Activated CD8-positive, alpha-beta memory T cell treated with anti-CD3 and anti-CD28 coated beads, Interleukin-2, amount 10 ng/mL, durations not matched to agents 7 days and 5 days (primary cell): ENCODE results near the gene GATA5. TPM values are rescaled to one million over a fixed set of nuclear protein-coding genes. Genes with fewer than 3 reads are reported as not detected.

ENCODE experiments used
- ATAC-seq: fragments of 150-1000 bp; cut with Tn5 transposase; one replicate; pipeline ENCODE4 v1.10.0; 2021; ENCODE audit warnings: moderate library complexity
- CTCF ChIA-PET: fragments of 350-600 bp; sonication (Branson Sonifier 250); formaldehyde crosslinking; loops from one replicate; lab custom pipeline; 2021; ENCODE audit warnings: antibody characterized with exemption; lab: Charles Lee
- DNase-seq: peaks from one replicate; pipeline ENCODE4 v3.0.0-alpha.2; 2020
- H3K27ac Mint-ChIP-seq: one replicate; pipeline ENCODE4 v1.8.0; 2021; ENCODE audit warnings: mild to moderate bottlenecking, mixed read lengths
- H3K27me3 Mint-ChIP-seq: one replicate; pipeline ENCODE4 v1.8.0; 2021; ENCODE audit warnings: mixed read lengths
- H3K36me3 Mint-ChIP-seq: one replicate; pipeline ENCODE4 v1.8.0; 2021; ENCODE audit warnings: mild to moderate bottlenecking, mixed read lengths
- H3K4me1 Mint-ChIP-seq: one replicate; pipeline ENCODE4 v1.8.0; 2021; ENCODE audit warnings: mixed read lengths
- H3K4me3 Mint-ChIP-seq: one replicate; pipeline ENCODE4 v1.8.0; 2021; ENCODE audit warnings: mild to moderate bottlenecking, moderate library complexity, mixed read lengths
- H3K9me3 Mint-ChIP-seq: one replicate; pipeline ENCODE4 v1.8.0; 2022; ENCODE audit warnings: low read depth, mixed read lengths
- total RNA-seq, 2 experiments: library from RNA; stranded (reverse); gene quantifications; one replicate each; pipeline ENCODE4 v1.2.3, GENCODE V29; 2021

GATA5 gene
- total RNA-seq, 2 experiments from 2014 or later = not detected

DNA sequence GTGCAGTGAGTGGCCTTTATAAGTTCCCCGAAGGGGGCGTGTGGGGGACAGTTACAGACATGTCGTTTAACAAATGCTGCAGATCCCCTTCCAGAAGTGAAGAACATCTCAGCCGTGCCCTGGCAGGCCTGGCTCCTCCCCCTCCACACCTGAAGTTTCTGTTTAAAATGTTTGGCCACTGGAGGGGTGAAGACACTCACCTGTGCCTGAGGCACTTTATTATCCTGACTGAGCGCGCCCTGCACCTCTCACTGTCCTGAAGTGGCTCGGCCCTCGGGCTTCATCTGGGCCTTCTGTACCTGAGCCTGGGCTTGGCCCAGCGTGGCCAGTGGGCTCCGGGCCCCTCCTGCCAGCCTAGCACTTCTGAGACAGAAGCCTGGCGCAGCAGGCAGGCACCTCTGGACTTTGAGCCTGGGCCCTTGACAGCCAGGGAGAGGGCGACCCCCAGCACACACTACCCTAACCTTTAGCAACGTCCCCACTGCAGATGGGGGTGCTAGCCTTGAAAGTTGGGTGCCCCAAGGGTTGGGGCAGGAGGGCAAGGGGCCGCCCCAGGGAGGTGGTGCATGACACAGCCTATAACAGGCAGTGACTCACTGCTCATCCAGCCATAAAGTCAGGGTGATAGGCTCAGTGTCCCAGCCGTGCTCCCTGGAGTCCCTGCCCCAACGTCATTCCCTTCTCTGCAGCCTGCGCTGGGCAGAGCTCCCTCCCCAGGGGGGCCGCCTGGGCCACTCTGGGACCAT lies 13.6 kb upstream of the GATA5 start:
- no peak overlapping the region for H3K27ac Mint-ChIP-seq
- no peaks in the 10 kb centered on the region for H3K9me3 Mint-ChIP-seq
- no peaks in the 10 kb centered on the region for H3K4me1 Mint-ChIP-seq
- H3K27me3 Mint-ChIP-seq = peaks cover 32% of the 10 kb centered on the region
- DNase-seq (no peak), ATAC-seq (no peak)
- H3K4me3 Mint-ChIP-seq = no peak overlapping the region
- no peaks in the 10 kb centered on the region for H3K36me3 Mint-ChIP-seq
- CTCF ChIA-PET = no interaction called here

DNA sequence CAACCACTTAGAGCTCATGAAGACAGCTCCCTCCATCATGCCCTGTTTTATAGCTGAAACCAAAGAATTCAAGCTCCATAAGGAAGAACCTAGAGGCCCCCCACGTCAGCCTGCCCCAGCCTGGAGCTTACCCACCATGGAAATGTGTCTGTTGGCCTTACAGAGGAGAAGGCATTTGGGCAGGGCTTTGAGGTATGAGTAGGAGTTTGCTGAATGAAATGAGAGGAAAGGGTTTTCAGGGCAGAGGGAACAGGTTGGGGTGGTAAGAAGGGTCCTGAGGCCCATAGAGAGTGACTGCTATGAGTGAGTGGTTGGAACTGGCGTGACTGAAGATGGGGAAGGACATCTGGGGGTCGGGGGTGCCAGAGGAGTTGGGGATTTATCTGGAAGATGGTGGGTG lies 12.7 kb upstream of the GATA5 start:
- H3K4me1 Mint-ChIP-seq = no peaks in the 10 kb centered on the region
- no peak for ATAC-seq
- no peak overlapping the region for H3K27ac Mint-ChIP-seq
- CTCF ChIA-PET = interaction anchor here (0.8 kb wide), 1 partner anchor 128 kb away, joined by 3 read pairs; no protein-coding TSS in a partner anchor
- no peaks in the 10 kb centered on the region for H3K9me3 Mint-ChIP-seq
- peaks cover 41% of the 10 kb centered on the region for H3K27me3 Mint-ChIP-seq
- DNase-seq = no peak
- H3K36me3 Mint-ChIP-seq = no peaks in the 10 kb centered on the region
- H3K4me3 Mint-ChIP-seq = no peak overlapping the region

DNA sequence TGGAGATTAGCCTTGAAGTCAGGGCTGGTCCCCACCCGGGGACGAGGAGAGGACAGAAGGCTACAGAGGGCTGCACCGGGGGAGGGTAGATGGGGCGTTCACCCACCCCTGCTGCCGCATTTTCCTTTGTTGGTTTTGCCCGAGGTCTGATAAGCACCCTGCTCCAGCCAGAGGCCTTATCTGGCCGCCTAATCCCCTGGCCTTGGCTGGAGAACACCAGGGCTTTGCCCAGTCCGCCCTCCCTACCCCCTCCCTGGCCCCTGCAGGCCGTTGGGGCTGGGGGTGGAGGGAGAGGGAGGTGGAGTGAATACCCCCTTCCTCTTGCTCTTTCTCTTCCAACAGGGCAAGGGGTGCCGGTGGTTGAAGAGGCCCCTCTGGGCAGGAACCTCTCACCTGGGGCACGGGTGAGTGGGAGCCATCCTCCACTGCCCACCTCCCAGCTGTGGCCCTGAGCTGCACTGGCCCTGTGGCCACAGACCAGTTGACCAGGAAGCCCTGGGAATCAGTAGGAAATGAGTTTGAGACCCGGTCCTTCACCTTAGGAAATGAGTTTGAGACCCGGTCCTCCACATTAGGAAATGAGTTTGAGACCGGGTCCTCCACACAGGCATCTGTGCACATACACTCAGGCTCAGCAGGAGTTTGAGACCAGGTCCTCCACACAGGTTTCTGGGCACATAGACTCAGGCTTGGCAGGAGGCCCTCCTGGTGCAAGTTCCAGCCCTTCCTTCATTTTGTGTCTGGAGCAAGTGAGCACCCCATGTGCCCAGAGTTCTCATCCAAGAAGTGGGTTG lies 12.0 kb upstream of the GATA5 start:
- Mint-ChIP-seq H3K27me3 (peaks cover 48% of the 10 kb centered on the region), H3K9me3 (no peaks in the 10 kb centered on the region), H3K4me3 (no peak overlapping the region), H3K27ac (no peak overlapping the region), H3K36me3 (no peaks in the 10 kb centered on the region), H3K4me1 (no peaks in the 10 kb centered on the region)
- CTCF ChIA-PET = interaction anchor here (0.8 kb wide), 1 partner anchor 129 kb away, joined by 3 read pairs; no protein-coding TSS in a partner anchor
- ATAC-seq (no peak), DNase-seq (no peak)

DNA sequence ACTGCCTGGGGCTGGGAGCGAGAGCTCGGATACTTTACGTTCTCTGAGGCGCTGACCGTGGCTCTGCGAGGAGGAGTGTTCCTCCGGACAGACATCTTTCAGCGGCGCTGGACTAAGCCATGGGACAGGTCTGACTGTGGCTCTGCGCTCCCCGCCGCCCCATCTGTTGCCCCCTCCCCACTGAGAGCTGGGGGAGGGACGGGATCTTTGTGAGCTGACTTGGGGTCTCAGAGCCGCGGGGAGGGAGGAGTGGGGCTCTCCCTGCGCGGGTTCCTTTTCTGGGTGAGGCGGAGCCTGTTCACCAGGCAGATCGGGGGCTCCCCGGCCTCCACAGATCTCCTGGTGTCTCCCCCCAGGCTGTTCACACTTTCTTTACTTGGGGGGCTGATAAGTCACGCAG lies 11.3 kb upstream of the GATA5 start:
- CTCF ChIA-PET = no interaction called here
- Mint-ChIP-seq H3K27ac (no peak overlapping the region), H3K9me3 (no peaks in the 10 kb centered on the region), H3K36me3 (no peaks in the 10 kb centered on the region), H3K27me3 (peaks cover 53% of the 10 kb centered on the region), H3K4me3 (no peak overlapping the region), H3K4me1 (no peaks in the 10 kb centered on the region)
- ATAC-seq (no peak), DNase-seq (no peak)

DNA sequence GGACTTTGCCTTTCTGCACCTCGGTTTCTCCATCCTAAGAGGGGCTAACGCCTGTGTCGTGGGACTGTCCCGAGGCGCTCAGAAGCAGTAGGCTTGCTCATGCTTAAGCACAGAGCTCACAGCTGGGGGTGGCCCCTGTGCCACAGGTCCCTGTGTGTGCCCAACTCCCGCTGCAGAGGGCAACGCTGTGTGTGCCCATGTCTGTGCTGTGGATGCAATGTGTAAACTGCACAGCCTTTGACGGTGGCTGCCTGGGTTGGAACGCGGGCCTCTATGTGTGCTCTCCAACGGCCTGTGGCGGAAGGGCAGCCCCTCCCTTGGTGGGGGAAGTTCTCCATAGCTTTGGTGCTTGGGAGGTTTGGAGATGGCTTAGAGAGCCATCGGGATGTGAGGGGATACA lies 10.7 kb upstream of the GATA5 start:
- Mint-ChIP-seq H3K27ac (no peak overlapping the region), H3K27me3 (peaks cover 59% of the 10 kb centered on the region), H3K4me1 (no peaks in the 10 kb centered on the region), H3K9me3 (no peaks in the 10 kb centered on the region), H3K36me3 (no peaks in the 10 kb centered on the region), H3K4me3 (no peak overlapping the region)
- ATAC-seq (no peak), DNase-seq (no peak)
- CTCF ChIA-PET = no interaction called here

DNA sequence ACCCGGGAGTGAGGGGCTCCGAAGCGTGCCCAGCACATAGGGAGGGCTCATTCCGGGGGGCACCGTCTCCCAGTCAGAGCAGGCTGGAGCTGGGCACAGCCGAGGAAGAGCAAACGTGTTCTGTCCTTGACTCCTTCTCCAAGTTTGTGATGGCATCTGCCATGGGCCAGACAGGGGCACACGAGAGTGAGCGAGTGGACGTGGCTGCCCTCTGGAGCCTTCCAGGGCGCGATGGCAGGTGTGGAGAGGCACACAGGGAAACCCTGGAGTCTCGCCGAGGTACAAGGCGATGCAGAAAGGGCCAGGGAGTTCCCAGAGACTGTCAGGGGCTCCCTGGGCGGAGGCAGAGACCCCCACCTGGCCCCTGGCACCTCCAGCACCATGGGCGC lies 9.9 kb upstream of the GATA5 start:
- Mint-ChIP-seq H3K36me3 (no peaks in the 10 kb centered on the region), H3K4me1 (no peaks in the 10 kb centered on the region), H3K9me3 (no peaks in the 10 kb centered on the region), H3K27ac (no peak overlapping the region), H3K4me3 (no peak overlapping the region), H3K27me3 (peaks cover 60% of the 10 kb centered on the region)
- DNase-seq (no peak), ATAC-seq (no peak)
- CTCF ChIA-PET = no interaction called here

DNA sequence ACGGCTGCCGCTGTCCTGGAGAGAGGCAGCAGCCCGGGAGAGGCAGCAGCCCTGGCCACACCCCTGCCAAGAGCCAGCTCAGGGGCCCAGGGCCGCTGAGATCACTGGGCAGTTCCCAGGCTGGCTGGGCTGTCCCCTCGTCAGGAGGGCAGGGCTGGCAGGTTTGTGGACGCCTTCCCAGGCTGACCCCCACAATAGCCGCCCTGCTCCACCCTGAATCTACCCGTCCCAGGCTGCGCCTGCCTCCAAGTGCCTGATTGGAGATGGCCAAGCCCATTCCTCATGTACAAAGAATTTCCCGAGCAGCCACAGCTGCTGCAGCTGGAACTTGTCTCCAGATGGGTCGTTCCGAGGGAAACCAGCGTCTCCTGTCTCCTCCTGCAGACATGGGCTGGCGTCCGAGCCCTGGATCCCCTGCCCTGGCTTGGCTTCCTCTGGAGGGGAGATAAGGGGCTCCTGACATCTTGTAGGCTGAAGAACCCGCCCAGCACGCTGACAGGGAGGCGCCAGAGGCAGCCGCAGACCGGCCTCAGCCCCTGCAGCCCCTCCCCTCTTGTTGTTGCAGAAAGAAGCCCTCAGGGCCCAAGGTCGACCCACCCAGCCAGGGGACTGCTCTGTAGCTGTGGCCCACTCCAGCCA lies 9.4 kb upstream of the GATA5 start:
- Mint-ChIP-seq H3K9me3 (no peaks in the 10 kb centered on the region), H3K27me3 (peaks cover 60% of the 10 kb centered on the region), H3K4me3 (no peak overlapping the region), H3K36me3 (no peaks in the 10 kb centered on the region), H3K27ac (no peak overlapping the region), H3K4me1 (no peaks in the 10 kb centered on the region)
- DNase-seq (no peak), ATAC-seq (no peak)
- CTCF ChIA-PET = no interaction called here

DNA sequence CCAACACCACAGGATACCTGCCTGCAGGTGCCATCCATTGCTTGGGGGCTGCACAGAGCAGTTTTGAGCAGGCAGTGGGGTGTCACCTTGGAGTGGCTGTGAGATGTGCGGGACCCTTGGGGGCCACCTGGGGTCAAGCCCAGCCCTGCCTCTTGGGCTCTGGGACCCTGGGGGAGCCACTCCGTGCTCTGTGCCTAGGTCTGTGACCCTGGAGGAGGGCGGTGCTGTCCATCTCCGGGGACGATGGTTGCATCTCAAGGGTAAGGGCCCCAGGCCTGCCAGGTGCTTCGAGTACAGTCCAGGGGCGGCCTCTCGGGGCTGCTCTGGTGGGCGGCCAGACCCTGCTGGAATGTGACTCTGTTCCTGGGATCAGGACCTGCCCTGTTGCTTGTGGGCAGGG lies 8.7 kb upstream of the GATA5 start:
- CTCF ChIA-PET = no interaction called here
- no peaks in the 10 kb centered on the region for H3K9me3 Mint-ChIP-seq
- ATAC-seq = no peak
- no peaks in the 10 kb centered on the region for H3K4me1 Mint-ChIP-seq
- H3K4me3 Mint-ChIP-seq = no peak overlapping the region
- DNase-seq = no peak
- H3K27ac Mint-ChIP-seq = no peak overlapping the region
- no peaks in the 10 kb centered on the region for H3K36me3 Mint-ChIP-seq
- H3K27me3 Mint-ChIP-seq = peaks cover 63% of the 10 kb centered on the region

DNA sequence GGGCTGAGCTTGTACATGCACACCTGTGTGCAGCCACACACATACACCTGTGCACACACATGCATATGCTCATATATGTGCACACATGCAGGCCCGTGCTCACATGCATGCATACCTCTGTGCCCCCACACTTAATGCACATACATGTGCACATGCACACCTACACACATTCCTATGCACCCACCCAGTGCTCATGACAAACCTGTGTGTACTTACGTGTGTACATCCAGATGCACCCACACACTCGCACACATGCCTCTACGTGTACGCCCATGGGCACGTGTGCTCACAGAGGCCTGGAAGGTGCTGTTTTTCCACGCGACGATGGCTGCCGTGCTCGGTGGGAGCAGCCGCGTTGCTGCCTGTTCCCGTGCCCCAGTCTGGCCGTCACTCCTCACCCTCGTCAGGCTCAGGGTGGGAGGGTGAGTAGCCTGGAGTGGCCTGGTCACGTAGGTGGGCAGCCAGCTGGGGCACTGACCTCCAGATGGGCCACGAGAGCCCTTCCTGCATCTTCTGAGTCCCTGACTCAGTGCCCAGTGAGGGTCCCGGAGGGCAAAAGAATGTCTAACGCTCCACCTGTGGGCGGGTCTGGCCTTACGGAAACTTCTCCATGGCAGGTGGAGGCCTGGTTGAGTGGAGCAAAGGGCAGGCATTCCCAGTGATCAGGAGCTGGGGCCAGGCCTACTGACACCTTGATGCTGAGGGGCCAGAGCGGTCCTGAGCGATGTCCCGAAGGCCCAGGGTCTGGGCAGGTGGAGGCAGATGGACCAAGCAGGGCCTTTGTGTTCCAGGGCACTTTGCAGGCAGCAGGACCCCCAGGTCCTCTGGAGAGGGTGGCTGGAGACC lies 8.0 kb upstream of the GATA5 start:
- no peak overlapping the region for H3K4me3 Mint-ChIP-seq
- no peaks in the 10 kb centered on the region for H3K36me3 Mint-ChIP-seq
- peaks cover 66% of the 10 kb centered on the region for H3K27me3 Mint-ChIP-seq
- CTCF ChIA-PET = no interaction called here
- no peak for DNase-seq
- H3K27ac Mint-ChIP-seq = no peak overlapping the region
- ATAC-seq = no peak
- no peaks in the 10 kb centered on the region for H3K9me3 Mint-ChIP-seq
- H3K4me1 Mint-ChIP-seq = no peaks in the 10 kb centered on the region

DNA sequence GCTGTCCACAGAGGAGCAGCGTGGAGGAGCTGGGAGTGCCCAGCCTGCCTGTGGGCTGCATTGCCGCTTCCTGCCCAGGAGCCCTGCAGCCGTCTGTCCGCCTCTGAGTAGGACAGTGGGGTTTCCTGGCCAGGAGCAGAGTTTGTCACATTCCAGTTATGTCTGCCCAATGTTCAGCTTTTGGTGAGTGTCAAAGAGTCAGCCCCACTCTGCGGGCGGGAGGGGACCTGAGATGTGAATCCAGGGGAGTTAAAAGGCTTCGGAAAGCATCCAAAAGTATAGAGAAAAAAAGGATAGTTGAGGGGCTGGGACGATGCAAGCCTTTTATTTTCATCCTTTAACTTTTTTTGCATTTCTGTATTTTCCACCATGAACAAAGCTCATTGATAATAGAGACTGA lies 7.2 kb upstream of the GATA5 start:
- H3K9me3 Mint-ChIP-seq = no peaks in the 10 kb centered on the region

DNA sequence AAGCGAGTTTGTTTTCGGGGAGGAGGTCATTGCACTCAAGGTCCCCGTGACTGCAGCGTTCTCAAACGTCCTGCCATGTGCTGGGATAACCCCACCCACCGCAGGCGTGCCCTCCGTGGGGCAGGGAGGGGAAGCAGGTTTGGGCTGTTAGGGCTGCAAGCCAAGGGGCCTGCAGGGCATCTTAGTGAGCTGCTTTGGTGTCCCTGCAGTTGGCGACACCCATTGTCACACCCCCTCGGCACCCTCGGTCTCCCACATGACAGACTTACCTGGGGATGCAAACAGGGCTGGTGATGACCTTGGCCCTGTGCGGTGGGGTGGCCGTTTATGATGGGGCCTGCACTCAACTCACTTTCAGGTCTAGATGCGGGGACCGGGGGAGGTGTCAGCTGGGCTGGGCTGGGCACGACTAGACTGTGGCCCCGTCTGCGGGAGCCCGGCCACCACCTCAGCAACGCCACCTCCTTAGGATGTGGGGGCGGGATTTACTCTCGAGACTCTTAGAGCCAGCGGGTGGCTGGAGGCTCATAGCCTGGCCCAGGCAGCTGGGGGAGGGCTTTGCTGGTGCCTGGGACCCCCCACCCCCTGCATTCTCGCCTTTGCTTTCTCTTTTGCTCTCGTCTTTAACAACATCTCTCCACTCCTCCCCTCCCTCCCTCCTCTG lies 6.5 kb upstream of the GATA5 start:
- ATAC-seq (no peak), DNase-seq (no peak)
- Mint-ChIP-seq H3K4me3 (no peak overlapping the region), H3K4me1 (no peaks in the 10 kb centered on the region), H3K36me3 (no peaks in the 10 kb centered on the region), H3K27me3 (peaks cover 68% of the 10 kb centered on the region), H3K27ac (no peak overlapping the region), H3K9me3 (no peaks in the 10 kb centered on the region)
- CTCF ChIA-PET = no interaction called here

More for the DNA sequence above, 7.2 kb upstream of the GATA5 start:
- no peak overlapping the region for H3K27ac Mint-ChIP-seq
- H3K36me3 Mint-ChIP-seq = no peaks in the 10 kb centered on the region
- ATAC-seq = no peak
- H3K27me3 Mint-ChIP-seq = peaks cover 68% of the 10 kb centered on the region
- DNase-seq = no peak
- no peak overlapping the region for H3K4me3 Mint-ChIP-seq
- CTCF ChIA-PET = no interaction called here
- H3K4me1 Mint-ChIP-seq = no peaks in the 10 kb centered on the region

DNA sequence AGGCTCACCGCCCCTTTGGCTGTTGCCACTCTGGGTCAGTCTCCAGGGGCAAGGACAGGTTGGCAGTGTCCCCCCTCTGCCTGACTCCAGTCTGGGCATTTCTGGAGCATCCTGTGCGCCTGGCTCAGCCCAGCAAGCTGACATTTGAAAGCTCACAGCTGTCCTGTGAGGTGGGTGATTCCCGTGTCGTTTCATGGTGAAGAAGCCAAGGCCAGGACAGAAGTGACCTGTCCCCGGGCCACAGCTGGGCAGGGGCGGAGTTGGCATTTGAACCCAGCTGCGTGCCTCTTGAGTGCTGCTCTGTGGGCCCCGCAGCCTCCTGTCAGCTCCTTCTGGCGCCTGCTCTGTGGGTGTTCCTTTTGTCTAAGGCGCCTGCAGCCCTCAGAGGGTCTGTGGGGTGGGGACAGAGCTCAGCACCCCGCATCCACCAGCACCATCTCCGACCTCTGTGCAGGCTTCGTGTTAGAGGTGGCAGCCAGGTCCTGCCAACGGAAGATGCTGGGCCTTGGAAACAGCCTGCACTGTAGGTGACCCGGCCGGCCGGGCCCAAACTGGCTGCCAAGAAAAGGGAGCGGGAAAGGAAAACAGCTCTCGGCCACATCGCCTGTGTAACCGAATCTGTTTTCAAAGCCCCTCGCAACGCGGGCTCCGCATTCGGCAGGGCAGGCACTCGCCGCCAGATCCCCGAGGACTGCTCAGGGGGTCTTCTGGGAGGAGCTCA lies 5.8 kb upstream of the GATA5 start:
- Mint-ChIP-seq H3K4me1 (peaks cover 1% of the 10 kb centered on the region), H3K4me3 (no peak overlapping the region), H3K27ac (no peak overlapping the region), H3K9me3 (no peaks in the 10 kb centered on the region), H3K36me3 (no peaks in the 10 kb centered on the region), H3K27me3 (peaks cover 68% of the 10 kb centered on the region)
- CTCF ChIA-PET = no interaction called here
- DNase-seq = no peak
- ATAC-seq = no peak
